Tibial nerve (tissue), 4 donors: Measurements from ENCODE around the gene PAPPA. TPM values are rescaled to one million over a fixed set of nuclear protein-coding genes. Genes with fewer than 3 reads are reported as not detected.

Experiments used
- DNase-seq, 2 donors: peaks; one replicate each; pipeline ENCODE4 v3.0.0-alpha.2; 2019; ENCODE audit warnings: low spot score in 2 of 2
- H3K27ac ChIP-seq, 4 donors: fragments of 200-600 bp; sonication (generic) in 3 of 4; one replicate each; pipeline ENCODE4 v1.5.1; 2017 to 2019; ENCODE audit warnings: mild to moderate bottlenecking in 1 of 4
- H3K27me3 ChIP-seq, 2 donors: fragments of 200-600 bp; sonication (generic) in 1 of 2; one replicate each; pipeline versions ENCODE4 v1.5.1 to v1.6.0; 2017 to 2019
- H3K36me3 ChIP-seq, 3 donors: fragments of 200-600 bp; sonication (generic); one replicate each; pipeline ENCODE4 v1.5.1; 2018 to 2019
- H3K4me1 ChIP-seq, 4 donors: fragments of 200-600 bp; sonication (generic) in 3 of 4; one replicate each; pipeline ENCODE4 v1.5.1; 2017 to 2019
- H3K4me3 ChIP-seq, 4 donors: fragments of 200-600 bp; sonication (generic) in 3 of 4; one replicate each; pipeline ENCODE4 v1.5.1; 2017 to 2019; ENCODE audit warnings: mild to moderate bottlenecking in 1 of 4, moderate library complexity in 1 of 4
- H3K9me3 ChIP-seq, 4 donors: fragments of 200-600 bp; sonication (generic) in 3 of 4; one replicate each; pipeline ENCODE4 v1.5.1; 2017 to 2019
- EP300 ChIP-seq, 2 donors: sonication (generic); formaldehyde crosslinking; IDR thresholded peaks; one replicate each; pipeline ENCODE4 v1.6.1; 2017; ENCODE audit warnings: antibody characterized with exemption in 2 of 2, mild to moderate bottlenecking in 1 of 2
- POLR2A ChIP-seq, 2 donors: fragments of 450-650 bp; IDR thresholded peaks; one replicate each; pipeline ENCODE4 v1.6.1; 2017; ENCODE audit warnings: antibody characterized with exemption in 2 of 2, mild to moderate bottlenecking in 2 of 2, moderate library complexity in 2 of 2
- WGBS, 2 donors: methylation state at CpG; one replicate each; pipeline ENCODE4 v1.1.5; 2018; 5-methylcytosine and 5-hydroxymethylcytosine counted together
- total RNA-seq, 4 donors: library from RNA; depleted of rRNA; stranded (reverse); fragments of >200 nt; gene quantifications; one replicate each; pipeline ENCODE4 v1.1.0, GENCODE V29; 2016
- TF ChIP-seq, protein P1 (sequence below), 5 experiments: fragments of 200-600 bp in 3 of 5; fragments of 450-650 bp in 2 of 5; sonication (generic) in 3 of 5; IDR thresholded peaks; one replicate each; pipeline ENCODE4 v1.5.1; 2016 to 2019; ENCODE audit warnings: antibody characterized with exemption in 5 of 5, mild to moderate bottlenecking in 3 of 5, moderate library complexity in 2 of 5

PAPPA gene
- total RNA-seq, 4 donors from 2014 or later: 1.0 to 8.1 (median 4.0) TPM

DNA sequence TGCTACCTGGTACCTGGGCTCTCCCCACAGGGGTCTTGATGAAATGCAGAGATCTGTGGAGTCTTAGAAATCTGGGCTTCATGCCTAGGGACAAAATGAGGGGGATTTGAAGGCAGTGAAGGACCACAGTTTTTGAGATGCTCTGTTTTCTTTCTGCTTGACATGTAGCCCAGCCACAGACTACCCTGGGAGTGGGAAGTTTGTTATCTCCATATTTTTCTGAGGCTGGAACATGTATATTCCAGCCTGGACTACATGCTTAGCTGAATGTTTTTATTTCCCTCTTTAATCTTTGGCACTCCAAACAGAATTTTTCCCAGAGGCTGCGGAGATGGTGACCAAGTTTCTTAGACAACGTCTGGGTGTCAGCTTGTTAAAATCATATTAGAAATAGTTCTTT lies 252.9 kb downstream of the PAPPA start:
- H3K27ac ChIP-seq: no peak overlapping the region
- H3K27me3 ChIP-seq: no peaks in the 10 kb centered on the region
- TF ChIP-seq POLR2A (IDR thresholded peaks at IDR 0.05): no peak
- TF ChIP-seq, protein P1, sequence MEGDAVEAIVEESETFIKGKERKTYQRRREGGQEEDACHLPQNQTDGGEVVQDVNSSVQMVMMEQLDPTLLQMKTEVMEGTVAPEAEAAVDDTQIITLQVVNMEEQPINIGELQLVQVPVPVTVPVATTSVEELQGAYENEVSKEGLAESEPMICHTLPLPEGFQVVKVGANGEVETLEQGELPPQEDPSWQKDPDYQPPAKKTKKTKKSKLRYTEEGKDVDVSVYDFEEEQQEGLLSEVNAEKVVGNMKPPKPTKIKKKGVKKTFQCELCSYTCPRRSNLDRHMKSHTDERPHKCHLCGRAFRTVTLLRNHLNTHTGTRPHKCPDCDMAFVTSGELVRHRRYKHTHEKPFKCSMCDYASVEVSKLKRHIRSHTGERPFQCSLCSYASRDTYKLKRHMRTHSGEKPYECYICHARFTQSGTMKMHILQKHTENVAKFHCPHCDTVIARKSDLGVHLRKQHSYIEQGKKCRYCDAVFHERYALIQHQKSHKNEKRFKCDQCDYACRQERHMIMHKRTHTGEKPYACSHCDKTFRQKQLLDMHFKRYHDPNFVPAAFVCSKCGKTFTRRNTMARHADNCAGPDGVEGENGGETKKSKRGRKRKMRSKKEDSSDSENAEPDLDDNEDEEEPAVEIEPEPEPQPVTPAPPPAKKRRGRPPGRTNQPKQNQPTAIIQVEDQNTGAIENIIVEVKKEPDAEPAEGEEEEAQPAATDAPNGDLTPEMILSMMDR (IDR thresholded peaks at IDR 0.05): no peak
- TF ChIP-seq EP300 (IDR thresholded peaks at IDR 0.05): no peak
- no peaks in the 10 kb centered on the region for H3K4me1 ChIP-seq
- WGBS, 2 donors: 69 to 70% methylated on average over 2 of the region's 2 CpGs
- H3K9me3 ChIP-seq: no peaks in the 10 kb centered on the region
- DNase-seq: no peak
- no peaks in the 10 kb centered on the region for H3K36me3 ChIP-seq
- no peak overlapping the region for H3K4me3 ChIP-seq

DNA sequence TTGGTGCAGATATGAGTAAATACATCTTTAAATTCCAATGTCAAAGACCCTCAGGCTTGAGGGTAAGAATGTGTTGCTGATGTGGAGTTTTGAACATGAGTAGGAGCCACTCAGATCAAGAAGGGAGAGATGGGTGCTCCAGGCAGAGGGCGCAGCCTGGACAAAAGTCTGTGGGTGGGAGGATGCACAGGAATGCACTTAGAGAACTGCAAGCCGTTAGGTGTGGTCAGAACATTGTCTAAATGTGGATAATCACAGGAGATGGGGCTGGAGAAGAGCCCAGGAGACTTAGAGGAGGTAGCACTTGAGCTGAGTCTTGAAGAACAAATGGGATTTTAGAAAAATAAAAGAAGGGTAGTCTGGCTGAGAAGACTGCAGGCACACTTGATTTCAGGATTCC lies 255.5 kb downstream of the PAPPA start:
- H3K27ac ChIP-seq: no peak overlapping the region
- H3K27me3 ChIP-seq: no peaks in the 10 kb centered on the region
- H3K4me1 ChIP-seq: no peaks in the 10 kb centered on the region
- no peak overlapping the region for H3K4me3 ChIP-seq
- no peaks in the 10 kb centered on the region for H3K9me3 ChIP-seq
- TF ChIP-seq EP300 (IDR thresholded peaks at IDR 0.05): no peak
- TF ChIP-seq, protein P1 (IDR thresholded peaks at IDR 0.05): no peak
- no peak for DNase-seq
- WGBS, 2 donors: 77 to 81% methylated on average over 2 of the region's 2 CpGs
- H3K36me3 ChIP-seq: no peaks in the 10 kb centered on the region

DNA sequence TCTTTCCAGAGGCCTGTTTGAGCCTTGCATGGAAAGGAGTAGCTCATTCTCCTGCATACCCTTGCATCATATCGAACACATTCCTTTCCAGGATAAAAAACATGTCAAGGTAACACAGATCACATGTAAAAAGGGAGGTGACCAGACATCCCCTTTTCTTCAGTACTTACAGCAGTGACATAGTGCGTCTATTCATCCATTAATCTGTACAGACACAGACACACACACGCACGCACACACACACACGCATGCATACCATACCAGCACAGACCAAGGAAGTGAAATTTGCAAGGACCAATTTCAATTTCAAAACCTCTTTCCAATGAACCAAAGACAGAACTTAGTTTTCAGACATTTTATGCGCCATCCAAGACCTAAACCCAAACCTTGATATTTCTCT lies 256.0 kb downstream of the PAPPA start:
- DNase-seq: no peak
- no peaks in the 10 kb centered on the region for H3K36me3 ChIP-seq
- no peak overlapping the region for H3K4me3 ChIP-seq
- H3K4me1 ChIP-seq: no peaks in the 10 kb centered on the region
- TF ChIP-seq, protein P1 (IDR thresholded peaks at IDR 0.05): no peak
- no peak for TF ChIP-seq POLR2A (IDR thresholded peaks at IDR 0.05)
- TF ChIP-seq EP300 (IDR thresholded peaks at IDR 0.05): no peak
- H3K9me3 ChIP-seq: no peaks in the 10 kb centered on the region
- H3K27ac ChIP-seq: no peak overlapping the region
- 84 to 88% methylated on average over 6 of the region's 6 CpGs for WGBS, 2 donors
- no peaks in the 10 kb centered on the region for H3K27me3 ChIP-seq

DNA sequence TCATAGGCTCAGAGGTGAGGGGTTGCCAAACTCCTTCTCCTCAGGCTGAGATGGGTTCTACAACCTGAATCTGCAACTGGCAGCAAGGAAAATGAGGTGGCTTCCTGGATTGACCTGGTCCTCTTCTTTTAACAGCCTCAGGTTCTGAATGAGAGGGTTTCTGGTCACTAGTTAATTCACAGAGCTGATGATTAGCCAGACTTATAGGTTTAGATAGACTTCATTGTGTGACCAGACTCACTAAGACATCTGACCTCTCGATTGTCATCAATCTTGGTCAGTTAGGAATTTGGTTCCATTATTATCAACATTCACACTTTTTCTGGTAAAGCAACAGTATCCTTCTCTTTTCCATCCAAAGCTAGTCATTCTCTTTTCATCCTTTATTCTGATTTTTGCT lies 257.9 kb downstream of the PAPPA start:
- H3K27ac ChIP-seq: no peak overlapping the region
- TF ChIP-seq POLR2A (IDR thresholded peaks at IDR 0.05): no peak
- TF ChIP-seq, protein P1 (IDR thresholded peaks at IDR 0.05): no peak
- TF ChIP-seq EP300 (IDR thresholded peaks at IDR 0.05): no peak
- H3K4me1 ChIP-seq: no peaks in the 10 kb centered on the region
- 79 to 93% methylated on average over 1 of the region's 1 CpG for WGBS, 2 donors
- no peaks in the 10 kb centered on the region for H3K27me3 ChIP-seq
- no peaks in the 10 kb centered on the region for H3K9me3 ChIP-seq
- H3K4me3 ChIP-seq: no peak overlapping the region
- no peaks in the 10 kb centered on the region for H3K36me3 ChIP-seq
- DNase-seq: no peak

DNA sequence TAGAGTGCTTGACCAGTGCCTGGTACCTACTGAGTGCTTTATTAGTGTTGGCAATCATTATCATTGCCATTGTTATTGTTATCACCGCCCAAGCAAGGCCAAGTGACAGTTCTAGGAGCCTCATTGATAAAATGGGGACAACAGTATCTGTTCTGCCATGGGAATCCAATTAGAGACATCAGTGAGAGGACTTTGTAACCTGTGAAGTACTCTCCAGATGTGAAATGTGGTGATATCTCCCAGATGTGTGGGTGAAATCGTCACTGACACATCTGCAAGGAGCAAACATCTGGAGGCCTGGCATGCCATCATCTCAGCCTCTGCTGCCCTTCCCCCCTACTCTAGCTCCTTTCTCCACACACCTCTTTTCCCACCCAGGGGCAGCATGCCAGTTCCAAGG lies 260.8 kb downstream of the PAPPA start:
- Histone ChIP-seq H3K9me3 (no peaks in the 10 kb centered on the region), H3K4me1 (no peaks in the 10 kb centered on the region), H3K4me3 (no peak overlapping the region), H3K27ac (no peak overlapping the region), H3K36me3 (peaks cover 0 to 9% (median 0%) of the 10 kb centered on the region in 3 donors), H3K27me3 (no peaks in the 10 kb centered on the region)
- TF ChIP-seq POLR2A (IDR thresholded peaks at IDR 0.05): no peak
- no peak for TF ChIP-seq EP300 (IDR thresholded peaks at IDR 0.05)
- WGBS, 2 donors: 64 to 80% methylated on average over 2 of the region's 2 CpGs
- no peak for DNase-seq

DNA sequence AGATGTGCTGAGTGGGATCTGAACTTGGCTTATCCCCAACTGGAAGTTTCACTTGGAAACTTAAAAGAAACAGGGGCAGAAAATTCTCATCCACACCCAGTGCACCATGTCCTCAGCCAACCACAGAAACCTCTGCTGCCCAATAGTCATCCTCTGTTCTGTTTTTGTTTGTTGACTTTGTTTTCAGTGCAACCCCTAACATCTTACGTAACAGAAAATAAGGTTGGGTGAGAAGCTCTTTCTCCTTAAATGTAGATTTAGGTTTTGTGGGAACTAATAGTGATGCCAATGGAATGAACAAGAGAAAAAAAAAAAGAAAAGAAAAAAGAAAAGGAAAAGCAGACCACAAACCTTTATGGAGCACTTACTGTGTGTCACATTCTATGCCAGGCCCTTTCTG lies 262.8 kb downstream of the PAPPA start:
- Histone ChIP-seq H3K9me3 (no peaks in the 10 kb centered on the region), H3K27me3 (no peaks in the 10 kb centered on the region), H3K4me1 (no peaks in the 10 kb centered on the region), H3K4me3 (no peak overlapping the region), H3K36me3 (peaks cover 0 to 16% (median 0%) of the 10 kb centered on the region in 3 donors), H3K27ac (no peak overlapping the region)
- TF ChIP-seq POLR2A (IDR thresholded peaks at IDR 0.05) (no peak), EP300 (IDR thresholded peaks at IDR 0.05) (no peak)
- TF ChIP-seq, protein P1 (IDR thresholded peaks at IDR 0.05): no peak
- WGBS, 2 donors: 81 to 82% methylated on average over 1 of the region's 1 CpG
- no peak for DNase-seq
